Peyer's patch (tissue), 4 donors: ENCODE results near the gene SFTPD. TPM values are rescaled to one million over a fixed set of nuclear protein-coding genes. Genes with fewer than 3 reads are reported as not detected.
"Not testable (repeated sequence)": the region's sequence is repeated elsewhere in the genome, so short reads cannot be mapped to it uniquely, and the experiment has no call there.

Source experiments
- DNase-seq, 3 donors: peaks; one replicate each; pipeline ENCODE4 v3.0.0-alpha.2; 2017 to 2019
- H3K27ac ChIP-seq, 4 donors: fragments of 200-600 bp; sonication (generic); one replicate each; pipeline ENCODE4 v1.5.1; 2016 to 2019
- H3K27me3 ChIP-seq, 2 donors: fragments of 200-600 bp; sonication (generic); one replicate each; pipeline ENCODE4 v1.5.1; 2019
- H3K36me3 ChIP-seq, 3 donors: fragments of 200-600 bp; sonication (generic); one replicate each; pipeline ENCODE4 v1.5.1; 2016 to 2019
- H3K4me1 ChIP-seq, 4 donors: fragments of 200-600 bp; sonication (generic); one replicate each; pipeline ENCODE4 v1.5.1; 2016 to 2019
- H3K4me3 ChIP-seq, 4 donors: fragments of 200-600 bp; sonication (generic); 1 replicate in 3 of 4; 2 replicates in 1 of 4; pipeline ENCODE4 v1.5.1; 2016 to 2019; ENCODE audit warnings: mild to moderate bottlenecking in 1 of 4
- H3K9me3 ChIP-seq, 4 donors: fragments of 200-600 bp; sonication (generic); one replicate each; pipeline ENCODE4 v1.5.1; 2016 to 2019; ENCODE audit warnings: mild to moderate bottlenecking in 1 of 4
- POLR2A ChIP-seq, 2 donors: fragments of 450-650 bp; IDR thresholded peaks; one replicate each; pipeline ENCODE4 v1.5.1; 2017; ENCODE audit warnings: antibody characterized with exemption in 2 of 2, mild to moderate bottlenecking in 2 of 2, moderate library complexity in 2 of 2
- total RNA-seq, 4 donors: library from RNA; depleted of rRNA; stranded (reverse); fragments of >200 nt; gene quantifications; one replicate each; pipeline ENCODE4 v1.1.0, GENCODE V29; 2016
- TF ChIP-seq, protein P1 (sequence below), 6 experiments: fragments of 450-650 bp in 4 of 6; fragments of 200-600 bp in 2 of 6; sonication (generic) in 1 of 6; IDR thresholded peaks; one replicate each; pipeline ENCODE4 v1.5.1; 2017 to 2019; ENCODE audit warnings: antibody characterized with exemption in 6 of 6, mild to moderate bottlenecking in 3 of 6, moderate library complexity in 1 of 6

Gene SFTPD
- not detected for total RNA-seq

DNA sequence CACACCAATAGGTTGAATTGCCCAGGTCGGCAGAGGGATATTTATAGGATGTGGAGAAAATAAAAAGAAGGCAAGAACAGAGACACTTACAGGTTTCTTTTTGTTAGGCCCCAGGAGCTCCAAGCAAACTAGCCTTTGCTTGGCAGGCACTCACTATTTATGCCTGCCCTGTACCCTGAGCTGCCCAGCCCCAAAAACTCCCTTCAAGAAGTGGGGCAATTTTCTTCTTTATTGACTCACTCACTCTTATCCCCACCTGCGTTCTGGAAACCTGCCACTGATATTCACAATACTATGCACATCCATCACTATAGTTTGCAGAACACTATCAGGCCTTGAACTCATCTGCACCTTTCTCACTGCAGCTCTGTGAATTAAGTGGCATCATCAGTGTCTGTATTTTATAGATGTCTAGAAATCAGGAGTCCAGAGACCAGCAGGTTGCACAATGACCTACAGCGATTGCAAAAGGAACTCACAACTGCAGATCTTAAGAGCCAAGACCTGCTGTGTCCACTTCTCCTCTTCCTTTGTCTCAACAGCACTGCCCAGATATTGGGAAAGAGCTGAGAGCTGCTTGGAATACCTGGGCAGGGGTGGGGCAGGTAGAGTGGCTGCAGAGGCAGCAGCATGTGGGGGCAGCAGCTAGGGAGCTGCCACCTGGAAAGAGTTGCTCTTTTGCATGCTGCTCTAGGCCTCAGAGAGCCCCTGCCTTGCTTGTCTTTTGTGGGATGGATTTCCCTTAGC, at the start of gene SFTPD:
SFTPD (minus strand) TSS at position 130 of the 747 bp plus-strand sequence. CDS start 2,446 bp downstream, outside the sequence.
- Histone ChIP-seq H3K9me3 (peaks cover 0 to 6% (median 0%) of the 10 kb centered on the region in 4 donors), H3K4me3 (no peak within 1 kb of the TSS), H3K36me3 (no peaks in the 10 kb centered on the region), H3K27ac (no peak within 1 kb of the TSS), H3K27me3 (no peaks in the 10 kb centered on the region), H3K4me1 (no peaks in the 10 kb centered on the region)
- TF ChIP-seq, protein P1, sequence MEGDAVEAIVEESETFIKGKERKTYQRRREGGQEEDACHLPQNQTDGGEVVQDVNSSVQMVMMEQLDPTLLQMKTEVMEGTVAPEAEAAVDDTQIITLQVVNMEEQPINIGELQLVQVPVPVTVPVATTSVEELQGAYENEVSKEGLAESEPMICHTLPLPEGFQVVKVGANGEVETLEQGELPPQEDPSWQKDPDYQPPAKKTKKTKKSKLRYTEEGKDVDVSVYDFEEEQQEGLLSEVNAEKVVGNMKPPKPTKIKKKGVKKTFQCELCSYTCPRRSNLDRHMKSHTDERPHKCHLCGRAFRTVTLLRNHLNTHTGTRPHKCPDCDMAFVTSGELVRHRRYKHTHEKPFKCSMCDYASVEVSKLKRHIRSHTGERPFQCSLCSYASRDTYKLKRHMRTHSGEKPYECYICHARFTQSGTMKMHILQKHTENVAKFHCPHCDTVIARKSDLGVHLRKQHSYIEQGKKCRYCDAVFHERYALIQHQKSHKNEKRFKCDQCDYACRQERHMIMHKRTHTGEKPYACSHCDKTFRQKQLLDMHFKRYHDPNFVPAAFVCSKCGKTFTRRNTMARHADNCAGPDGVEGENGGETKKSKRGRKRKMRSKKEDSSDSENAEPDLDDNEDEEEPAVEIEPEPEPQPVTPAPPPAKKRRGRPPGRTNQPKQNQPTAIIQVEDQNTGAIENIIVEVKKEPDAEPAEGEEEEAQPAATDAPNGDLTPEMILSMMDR (IDR thresholded peaks at IDR 0.05): no peak
- no peak for TF ChIP-seq POLR2A (IDR thresholded peaks at IDR 0.05)
- no peak for DNase-seq

DNA sequence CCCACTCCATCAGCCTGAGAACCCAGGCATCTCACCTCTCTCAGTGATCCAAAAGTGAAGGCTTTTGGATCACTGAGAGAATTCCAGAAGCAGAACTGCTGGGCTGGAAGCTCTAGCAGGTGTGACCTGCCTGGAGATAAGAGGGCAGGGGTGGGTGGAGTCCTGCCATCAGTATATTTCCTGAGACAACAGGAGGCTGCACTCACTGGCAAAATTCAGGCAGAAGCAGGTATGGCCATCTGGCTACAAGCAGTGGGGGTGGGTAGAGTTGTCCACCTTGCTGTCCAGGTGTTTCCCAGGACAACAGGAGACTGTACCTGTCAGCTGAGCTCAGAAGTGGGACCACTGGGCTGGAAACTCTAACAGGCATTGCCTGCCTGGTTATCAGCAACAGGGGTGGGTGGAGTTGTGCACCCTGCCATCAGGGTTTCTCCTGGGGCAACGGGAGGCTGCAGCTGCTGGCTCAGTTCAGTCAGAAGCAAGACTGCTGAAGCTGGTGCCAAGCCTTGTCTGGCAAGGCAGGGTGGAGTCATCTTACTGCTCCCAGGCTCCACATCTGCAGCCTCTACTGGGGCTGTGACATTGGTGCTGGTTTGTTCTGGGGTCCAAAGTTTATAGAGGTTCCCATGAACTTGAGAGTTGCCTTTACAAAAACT, 47.2 kb upstream of the SFTPD start:
- H3K4me1 ChIP-seq: no peaks in the 10 kb centered on the region
- no peaks in the 10 kb centered on the region for H3K36me3 ChIP-seq
- no peaks in the 10 kb centered on the region for H3K27me3 ChIP-seq
- TF ChIP-seq, protein P1 (IDR thresholded peaks at IDR 0.05): no peak
- TF ChIP-seq POLR2A (IDR thresholded peaks at IDR 0.05): no peak
- no peak for DNase-seq
- no peak overlapping the region for H3K4me3 ChIP-seq
- H3K27ac ChIP-seq: no peak overlapping the region
- no peaks in the 10 kb centered on the region for H3K9me3 ChIP-seq

DNA sequence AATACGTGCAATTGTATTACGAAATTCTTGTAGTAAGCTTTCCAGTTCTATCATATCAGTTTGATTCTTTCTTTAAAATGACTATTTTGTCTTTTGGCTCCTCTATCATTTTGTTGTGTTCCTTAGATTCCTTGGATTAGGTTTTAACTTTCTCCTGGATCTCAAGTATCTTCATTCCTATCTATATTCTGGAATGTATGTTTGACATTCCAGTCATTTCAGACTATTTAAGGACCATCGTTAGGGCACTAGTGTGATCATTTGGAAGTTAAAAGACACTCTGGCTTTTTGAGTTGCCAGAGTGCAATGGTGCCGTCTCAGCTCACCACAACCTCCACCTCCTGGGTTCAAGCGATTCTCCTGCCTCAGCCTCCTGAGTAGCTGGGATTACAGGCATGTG, 45.7 kb upstream of the SFTPD start:
- DNase-seq: no peak
- Histone ChIP-seq H3K36me3 (no peaks in the 10 kb centered on the region), H3K4me3 (no peak overlapping the region), H3K4me1 (no peaks in the 10 kb centered on the region), H3K27ac (no peak overlapping the region), H3K27me3 (no peaks in the 10 kb centered on the region), H3K9me3 (peaks cover 0 to 6% (median 0%) of the 10 kb centered on the region in 4 donors)
- TF ChIP-seq, protein P1 (IDR thresholded peaks at IDR 0.05): no peak
- no peak for TF ChIP-seq POLR2A (IDR thresholded peaks at IDR 0.05)

DNA sequence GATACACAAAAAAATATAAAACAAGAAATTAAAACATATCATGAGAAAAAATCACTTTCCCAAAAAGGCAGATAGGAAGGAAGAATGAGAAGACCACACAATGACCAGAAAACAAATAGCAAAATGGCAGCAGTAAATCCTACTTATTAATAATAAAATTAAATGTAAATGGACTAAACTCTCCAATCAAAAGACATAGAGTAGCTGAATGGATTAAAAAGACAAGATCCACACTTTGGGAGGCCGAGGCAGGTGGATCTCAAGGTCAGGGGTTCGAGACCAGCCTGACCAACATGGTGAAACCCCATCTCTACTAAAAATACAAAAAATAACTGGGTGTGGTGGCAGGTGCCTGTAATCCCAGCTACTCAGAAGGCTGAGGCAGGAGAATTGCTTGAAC, 39.3 kb upstream of the SFTPD start:
- H3K9me3 ChIP-seq, H3K4me3 ChIP-seq, H3K27ac ChIP-seq, DNase-seq, H3K27me3 ChIP-seq, H3K4me1 ChIP-seq, H3K36me3 ChIP-seq: not testable (repeated sequence)

DNA sequence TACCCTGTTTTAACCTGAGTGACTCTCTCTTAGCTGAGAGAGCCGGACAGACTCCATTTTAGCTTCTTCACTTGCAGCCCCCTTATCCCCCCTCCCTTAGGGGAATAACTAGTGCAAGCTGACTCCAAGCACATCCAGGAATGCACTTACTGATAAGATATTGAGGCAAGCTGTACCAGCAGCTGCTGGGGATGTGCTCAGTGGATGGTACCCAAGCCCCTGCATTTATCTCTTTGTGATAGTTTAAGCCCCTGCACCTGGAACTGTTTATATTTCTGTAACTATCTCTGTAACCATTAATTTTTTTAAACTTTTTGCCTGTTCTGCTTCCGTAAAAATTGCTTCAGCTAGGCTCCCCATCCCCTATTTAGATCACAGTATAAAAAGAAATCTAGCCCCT, 37.8 kb upstream of the SFTPD start:
- H3K4me3 ChIP-seq, H3K9me3 ChIP-seq, H3K27ac ChIP-seq, H3K36me3 ChIP-seq, DNase-seq, H3K27me3 ChIP-seq: not testable (repeated sequence)
- H3K4me1 ChIP-seq: peaks cover 0 to 17% (median 1%) of the 10 kb centered on the region in 4 donors

- TF ChIP-seq, protein P1 (IDR thresholded peaks at IDR 0.05): no peak
- TF ChIP-seq POLR2A (IDR thresholded peaks at IDR 0.05): no peak
Measured at GRCh38 chr10:79985481-79986072, 36.7 kb upstream of the SFTPD start.

More at GRCh38 chr10:79985481-79986072, 36.7 kb upstream of the SFTPD start:
- Histone ChIP-seq H3K27ac (no peak overlapping the region), H3K9me3 (peaks cover 0 to 9% (median 0%) of the 10 kb centered on the region in 4 donors), H3K4me3 (no peak overlapping the region), H3K36me3 (no peaks in the 10 kb centered on the region), H3K27me3 (no peaks in the 10 kb centered on the region), H3K4me1 (peaks cover 0 to 21% (median 2%) of the 10 kb centered on the region in 4 donors)
- DNase-seq: no peak
